RWPE2 (cell line): ENCODE data around the gene CDC42BPA.

Experiments used
- ATAC-seq: fragments of 200-7000 bp; cut with Tn5 transposase; 3 replicates; pipeline ENCODE4 v1.9.1; 2021; ENCODE audit warnings: low read depth
- DNase-seq: peaks from one replicate; pipeline ENCODE4 v3.0.0-alpha.2; 2020; ENCODE audit warnings: low spot score
- H3K27ac ChIP-seq: fragments of 450-650 bp; 2 replicates; pipeline ENCODE4 v1.5.1; 2017; ENCODE audit warnings: mild to moderate bottlenecking; ENCODE audit not compliant: poor library complexity, severe bottlenecking
- H3K27me3 ChIP-seq: fragments of 250-450 bp; sonication (Bioruptor Pico); 2 replicates; pipeline ENCODE4 v1.5.1; 2021; ENCODE audit warnings: mild to moderate bottlenecking, moderate library complexity; ENCODE audit not compliant: insufficient read depth, poor library complexity, severe bottlenecking
- H3K36me3 ChIP-seq: fragments of 250-450 bp; sonication (Bioruptor Pico); 2 replicates; pipeline ENCODE4 v1.5.1; 2020; ENCODE audit warnings: low read depth, mild to moderate bottlenecking, moderate library complexity
- H3K4me1 ChIP-seq: fragments of 250-450 bp; sonication (Bioruptor Pico); 2 replicates; pipeline ENCODE4 v1.5.1; 2021; ENCODE audit warnings: mild to moderate bottlenecking, moderate library complexity; ENCODE audit not compliant: insufficient read depth, poor library complexity, severe bottlenecking
- H3K4me3 ChIP-seq: fragments of 250-450 bp; sonication (Bioruptor Pico); 2 replicates; pipeline ENCODE4 v1.5.1; 2021; ENCODE audit warnings: mild to moderate bottlenecking, moderate library complexity; ENCODE audit not compliant: severe bottlenecking
- H3K9me3 ChIP-seq: fragments of 250-450 bp; sonication (Bioruptor Pico); 2 replicates; pipeline ENCODE4 v1.5.1; 2021; ENCODE audit warnings: mild to moderate bottlenecking, moderate library complexity; ENCODE audit not compliant: severe bottlenecking
- CTCF ChIP-seq: fragments of 450-650 bp; IDR thresholded peaks from one replicate; pipeline ENCODE4 v1.5.1; 2017; ENCODE audit warnings: mild to moderate bottlenecking, moderate library complexity; ENCODE audit not compliant: poor library complexity, severe bottlenecking

CDC42BPA gene

DNA sequence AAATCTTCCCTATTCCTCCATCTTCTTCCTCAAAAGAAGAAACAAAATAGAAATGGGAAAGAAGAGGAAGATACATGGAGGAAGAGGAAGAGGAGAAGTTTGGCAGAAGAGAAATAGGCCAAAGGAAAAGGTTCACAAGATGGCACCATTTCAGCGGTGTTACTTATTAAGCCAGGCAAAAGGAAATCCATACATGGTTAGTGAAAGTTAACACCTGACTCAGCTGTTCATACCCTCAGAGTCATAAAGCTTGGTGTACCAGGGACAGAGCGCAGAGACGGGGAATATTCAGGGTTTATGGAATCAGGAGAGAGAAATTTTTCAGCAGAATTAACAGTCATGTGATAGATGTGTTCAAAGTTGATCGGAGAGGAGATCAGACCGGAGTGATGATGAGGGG lies 307.6 kb downstream of the CDC42BPA start:
- no peak for ATAC-seq
- H3K27ac ChIP-seq: no peak overlapping the region
- TF ChIP-seq CTCF: no peak
- DNase-seq: no peak
- no peaks in the 10 kb centered on the region for H3K27me3 ChIP-seq
- no peak overlapping the region for H3K4me3 ChIP-seq
- no peaks in the 10 kb centered on the region for H3K36me3 ChIP-seq
- no peaks in the 10 kb centered on the region for H3K9me3 ChIP-seq
- H3K4me1 ChIP-seq: no peaks in the 10 kb centered on the region

- Histone ChIP-seq H3K4me3 (no peak overlapping the region), H3K36me3 (no peaks in the 10 kb centered on the region), H3K27me3 (no peaks in the 10 kb centered on the region), H3K27ac (no peak overlapping the region), H3K4me1 (no peaks in the 10 kb centered on the region), H3K9me3 (no peaks in the 10 kb centered on the region)
- DNase-seq (no peak), ATAC-seq (no peak)
- TF ChIP-seq CTCF: no peak
Measured at GRCh38 chr1:227009937-227010336, 308.4 kb downstream of the CDC42BPA start.

DNA sequence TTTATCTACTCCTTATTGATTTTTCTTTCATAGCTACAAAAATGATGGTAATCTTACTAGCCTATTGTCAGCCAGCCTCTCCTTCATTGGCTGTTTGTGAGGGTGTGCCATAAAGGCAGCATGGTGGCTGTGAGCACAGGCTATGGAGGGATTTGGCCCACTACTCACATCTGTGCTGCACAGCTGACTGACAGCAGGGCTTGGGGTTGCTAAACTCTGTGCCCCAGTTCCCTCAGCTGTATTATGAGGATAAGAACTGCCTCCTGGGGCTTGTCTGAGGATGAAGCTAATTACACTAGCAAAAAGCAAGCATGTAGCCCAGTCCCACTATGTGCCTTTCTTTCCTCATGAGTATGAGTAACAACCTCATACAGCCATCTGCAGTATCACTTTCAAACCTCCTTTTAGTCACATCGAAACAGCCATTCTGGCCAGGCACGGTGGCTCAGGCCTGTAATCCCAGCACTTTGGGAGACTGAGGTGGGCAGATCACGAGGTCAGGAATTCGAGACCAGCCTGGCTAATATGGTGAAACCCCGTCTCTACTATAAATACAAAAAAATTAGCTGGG lies 312.0 kb downstream of the CDC42BPA start:
- H3K9me3 ChIP-seq: no peaks in the 10 kb centered on the region
- no peak overlapping the region for H3K4me3 ChIP-seq
- H3K27me3 ChIP-seq: no peaks in the 10 kb centered on the region
- ATAC-seq (no peak), DNase-seq (no peak)
- no peaks in the 10 kb centered on the region for H3K36me3 ChIP-seq
- H3K27ac ChIP-seq: no peak overlapping the region
- no peak for TF ChIP-seq CTCF
- H3K4me1 ChIP-seq: no peaks in the 10 kb centered on the region

- Histone ChIP-seq H3K9me3 (no peaks in the 10 kb centered on the region), H3K4me1 (no peaks in the 10 kb centered on the region), H3K4me3 (no peak overlapping the region), H3K27me3 (no peaks in the 10 kb centered on the region), H3K36me3 (no peaks in the 10 kb centered on the region), H3K27ac (no peak overlapping the region)
- ATAC-seq (no peak), DNase-seq (no peak)
- no peak for TF ChIP-seq CTCF
Measured at GRCh38 chr1:227004796-227005195, 313.5 kb downstream of the CDC42BPA start.

DNA sequence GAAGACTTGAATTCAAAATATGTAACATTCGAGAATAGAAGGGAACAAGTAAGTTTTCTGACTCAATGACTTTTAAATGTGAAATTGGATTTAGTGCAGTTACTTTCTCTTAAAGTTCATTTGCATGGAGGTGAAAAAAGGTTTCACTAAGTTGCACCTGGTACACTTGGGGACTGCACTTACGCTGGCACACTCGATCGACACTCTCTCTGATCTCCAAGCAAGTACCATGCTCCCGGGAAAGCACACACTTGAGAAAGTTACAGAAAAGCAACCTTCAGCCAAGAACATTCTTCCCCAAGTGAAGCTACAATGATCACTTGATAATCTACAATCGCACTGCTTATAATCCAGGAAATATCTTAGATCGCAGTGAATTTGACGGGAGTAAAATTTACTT lies 315.1 kb downstream of the CDC42BPA start:
- no peak for TF ChIP-seq CTCF
- ATAC-seq (no peak), DNase-seq (no peak)
- no peaks in the 10 kb centered on the region for H3K36me3 ChIP-seq
- no peaks in the 10 kb centered on the region for H3K4me1 ChIP-seq
- no peaks in the 10 kb centered on the region for H3K9me3 ChIP-seq
- H3K27ac ChIP-seq: no peak overlapping the region
- H3K4me3 ChIP-seq: no peak overlapping the region
- H3K27me3 ChIP-seq: no peaks in the 10 kb centered on the region
